Smooth muscle cell (in vitro differentiated cells): ENCODE results near the gene STOX2. TPM values are rescaled to one million over a fixed set of nuclear protein-coding genes. Genes with fewer than 3 reads are reported as not detected.
"Not testable (repeated sequence)": the region's sequence is repeated elsewhere in the genome, so short reads cannot be mapped to it uniquely, and the experiment has no call there.

Experiments
- DNase-seq: peaks from one replicate; lab custom pipeline; 2025; ENCODE audit not compliant: unreplicated experiment; lab: John Stamatoyannopoulos, UW
- H2AFZ ChIP-seq: fragments of 200-600 bp; sonication (generic); 2 replicates; pipeline ENCODE4 v1.6.0; 2016; ENCODE audit warnings: antibody characterized with exemption, low read depth, mild to moderate bottlenecking
- H3F3A ChIP-seq: fragments of 200-600 bp; sonication (generic); 2 replicates; pipeline ENCODE4 v1.6.0; 2017; ENCODE audit warnings: antibody characterized with exemption, low read depth
- H3K27ac ChIP-seq: fragments of 200-600 bp; sonication (generic); 2 replicates; pipeline ENCODE4 v1.5.1; 2016; ENCODE audit warnings: low read depth, mild to moderate bottlenecking
- H3K27me3 ChIP-seq: fragments of 200-600 bp; sonication (generic); 2 replicates; pipeline ENCODE4 v1.6.1; 2016; ENCODE audit warnings: low read depth, mild to moderate bottlenecking
- H3K36me3 ChIP-seq: fragments of 200-600 bp; sonication (generic); 2 replicates; pipeline ENCODE4 v1.5.1; 2016; ENCODE audit warnings: low read depth
- H3K4me1 ChIP-seq: fragments of 200-600 bp; sonication (generic); 2 replicates; pipeline ENCODE4 v1.5.1; 2016; ENCODE audit warnings: low read depth
- H3K4me2 ChIP-seq: fragments of 200-600 bp; sonication (generic); 2 replicates; pipeline ENCODE4 v1.6.0; 2016; ENCODE audit warnings: mild to moderate bottlenecking
- H3K4me3 ChIP-seq: fragments of 200-600 bp; sonication (generic); 2 replicates; pipeline ENCODE4 v1.5.1; 2016; ENCODE audit warnings: mild to moderate bottlenecking
- H3K79me2 ChIP-seq: fragments of 200-600 bp; sonication (generic); 2 replicates; pipeline ENCODE4 v1.6.0; 2016; ENCODE audit warnings: low read depth, mild to moderate bottlenecking
- H3K9ac ChIP-seq: fragments of 200-600 bp; sonication (generic); 2 replicates; pipeline ENCODE4 v1.6.0; 2016; ENCODE audit warnings: low read depth
- H3K9me3 ChIP-seq: fragments of 200-600 bp; sonication (generic); replicated peaks from 2 replicates; pipeline ENCODE4 v1.5.1; 2016; ENCODE audit warnings: low read depth
- H4K20me1 ChIP-seq: fragments of 200-600 bp; sonication (generic); 2 replicates; pipeline ENCODE4 v1.6.0; 2016; ENCODE audit warnings: low read depth
- WGBS: methylation state at CpG from one replicate; pipeline ENCODE4 v1.1.7; 2016; ENCODE audit warnings: low lambda C conversion rate; 5-methylcytosine and 5-hydroxymethylcytosine counted together
- polyA plus RNA-seq: library from polyadenylated mRNA; unstranded; fragments of >200 nt; fragmentation: Nextera tagmentation; extraction: Ambion mirVana; gene quantifications from 2 replicates; pipeline ENCODE4 v1.2.1, GENCODE V29; 2016
- total RNA-seq: library from RNA; depleted of rRNA; stranded (reverse); fragments of >200 nt; gene quantifications from 2 replicates; pipeline ENCODE4 v1.2.3, GENCODE V29; 2014
- TF ChIP-seq, protein P1 (sequence below): fragments of 200-600 bp; sonication (generic); IDR thresholded peaks from 2 replicates; pipeline ENCODE4 v1.5.1; 2017; ENCODE audit warnings: borderline replicate concordance, mild to moderate bottlenecking, antibody characterized with exemption; ENCODE audit not compliant: insufficient read depth, poor library complexity, severe bottlenecking

Gene STOX2
- total and polyA plus RNA-seq, 2 experiments from 2014 or later, result 1.3 to 4.2 TPM

DNA sequence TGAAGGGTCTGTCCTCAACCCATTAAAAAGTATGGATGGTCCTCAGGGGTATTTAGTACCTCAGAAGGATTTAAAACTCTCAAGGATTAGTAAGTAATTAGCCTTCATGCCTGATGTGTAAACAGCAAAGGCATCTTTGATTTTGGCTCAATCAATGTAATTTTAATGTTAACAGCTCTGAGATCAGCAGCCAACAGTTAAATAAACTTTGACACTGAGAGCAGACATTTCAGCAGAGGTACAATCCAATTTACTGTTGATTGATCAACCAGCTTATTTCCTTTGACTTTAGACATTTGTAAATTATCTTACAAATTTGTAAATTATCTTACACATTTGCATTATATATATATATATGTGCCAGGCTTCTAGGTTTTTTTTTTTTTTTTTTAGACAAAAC is 36.9 kb downstream of the STOX2 start:
- no peaks in the 10 kb centered on the region for H4K20me1 ChIP-seq
- no peak overlapping the region for H3K27ac ChIP-seq
- H3K36me3 ChIP-seq, result no peaks in the 10 kb centered on the region
- H3K4me3 ChIP-seq, result no peak overlapping the region
- no peaks in the 10 kb centered on the region for H3K9me3 ChIP-seq
- H3K4me2 ChIP-seq, result no peak overlapping the region
- H3K4me1 ChIP-seq, result peaks cover 10% of the 10 kb centered on the region
- H3K79me2 ChIP-seq, result no peaks in the 10 kb centered on the region
- H3F3A ChIP-seq, result no peaks in the 10 kb centered on the region
- no peak overlapping the region for H3K9ac ChIP-seq
- no peaks in the 10 kb centered on the region for H3K27me3 ChIP-seq
- TF ChIP-seq, protein P1, sequence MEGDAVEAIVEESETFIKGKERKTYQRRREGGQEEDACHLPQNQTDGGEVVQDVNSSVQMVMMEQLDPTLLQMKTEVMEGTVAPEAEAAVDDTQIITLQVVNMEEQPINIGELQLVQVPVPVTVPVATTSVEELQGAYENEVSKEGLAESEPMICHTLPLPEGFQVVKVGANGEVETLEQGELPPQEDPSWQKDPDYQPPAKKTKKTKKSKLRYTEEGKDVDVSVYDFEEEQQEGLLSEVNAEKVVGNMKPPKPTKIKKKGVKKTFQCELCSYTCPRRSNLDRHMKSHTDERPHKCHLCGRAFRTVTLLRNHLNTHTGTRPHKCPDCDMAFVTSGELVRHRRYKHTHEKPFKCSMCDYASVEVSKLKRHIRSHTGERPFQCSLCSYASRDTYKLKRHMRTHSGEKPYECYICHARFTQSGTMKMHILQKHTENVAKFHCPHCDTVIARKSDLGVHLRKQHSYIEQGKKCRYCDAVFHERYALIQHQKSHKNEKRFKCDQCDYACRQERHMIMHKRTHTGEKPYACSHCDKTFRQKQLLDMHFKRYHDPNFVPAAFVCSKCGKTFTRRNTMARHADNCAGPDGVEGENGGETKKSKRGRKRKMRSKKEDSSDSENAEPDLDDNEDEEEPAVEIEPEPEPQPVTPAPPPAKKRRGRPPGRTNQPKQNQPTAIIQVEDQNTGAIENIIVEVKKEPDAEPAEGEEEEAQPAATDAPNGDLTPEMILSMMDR, result no peak
- no peak overlapping the region for H2AFZ ChIP-seq
- DNase-seq, result no peak

DNA sequence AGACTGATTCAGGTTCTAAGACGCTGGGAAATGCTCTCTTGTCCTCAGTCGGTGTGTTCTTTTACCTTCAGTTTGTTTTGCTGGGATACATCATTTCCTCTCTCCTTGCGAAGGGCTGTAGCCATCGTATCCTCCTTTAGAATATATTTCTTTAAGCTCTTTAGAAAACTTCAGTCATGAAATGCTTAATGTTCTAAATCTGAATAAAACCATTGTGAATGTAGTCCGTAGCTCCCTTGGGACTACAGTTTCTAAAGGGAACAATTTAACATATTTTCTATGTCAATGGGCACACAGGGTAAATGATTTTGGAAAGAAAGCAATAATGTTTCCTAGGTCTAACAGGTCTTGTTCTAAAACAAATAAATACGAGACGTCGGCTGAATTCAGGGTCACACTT is 40.6 kb downstream of the STOX2 start:
- H3K36me3 ChIP-seq, result no peaks in the 10 kb centered on the region
- DNase-seq, result no peak
- H3K9me3 ChIP-seq, result no peaks in the 10 kb centered on the region
- TF ChIP-seq, protein P1, result no peak
- no peaks in the 10 kb centered on the region for H4K20me1 ChIP-seq
- H3K4me3 ChIP-seq, result no peak overlapping the region
- no peaks in the 10 kb centered on the region for H3K79me2 ChIP-seq
- no peak overlapping the region for H3K4me2 ChIP-seq
- H3F3A ChIP-seq, result no peaks in the 10 kb centered on the region
- no peak overlapping the region for H3K27ac ChIP-seq
- H3K4me1 ChIP-seq, result peaks cover 10% of the 10 kb centered on the region
- no peaks in the 10 kb centered on the region for H3K27me3 ChIP-seq
- H3K9ac ChIP-seq, result no peak overlapping the region
- H2AFZ ChIP-seq, result no peak overlapping the region
- 91% methylated on average over 8 of the region's 8 CpGs for WGBS

DNA sequence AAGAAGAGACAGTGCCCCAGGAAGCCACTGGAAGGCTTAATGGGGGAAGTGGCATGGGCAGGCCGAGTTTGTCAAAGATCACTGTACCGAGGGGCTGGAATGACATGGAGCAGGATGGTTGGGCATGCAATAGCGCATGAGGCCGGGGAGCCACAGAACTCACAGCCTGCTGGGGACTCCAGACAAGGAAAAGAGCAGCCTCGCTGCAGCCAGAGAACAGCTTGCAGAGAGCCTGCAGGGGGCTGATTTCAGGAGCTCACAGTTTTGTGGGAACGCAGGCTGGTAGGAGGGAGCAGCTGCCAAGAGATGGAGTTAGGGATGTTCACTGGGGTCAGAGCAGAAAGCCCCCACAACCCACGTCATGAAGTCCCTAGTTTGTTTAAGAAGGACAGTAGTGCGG is 45.4 kb downstream of the STOX2 start:
- Histone ChIP-seq H3K9ac (no peak overlapping the region), H3F3A (no peaks in the 10 kb centered on the region), H3K4me1 (peaks cover 8% of the 10 kb centered on the region), H3K4me3 (no peak overlapping the region), H4K20me1 (no peaks in the 10 kb centered on the region), H2AFZ (no peak overlapping the region), H3K36me3 (no peaks in the 10 kb centered on the region), H3K79me2 (no peaks in the 10 kb centered on the region), H3K9me3 (no peaks in the 10 kb centered on the region), H3K27me3 (no peaks in the 10 kb centered on the region), H3K27ac (no peak overlapping the region), H3K4me2 (no peak overlapping the region)
- DNase-seq, result no peak
- WGBS, result 91% methylated on average over 8 of the region's 8 CpGs
- TF ChIP-seq, protein P1, result no peak

DNA sequence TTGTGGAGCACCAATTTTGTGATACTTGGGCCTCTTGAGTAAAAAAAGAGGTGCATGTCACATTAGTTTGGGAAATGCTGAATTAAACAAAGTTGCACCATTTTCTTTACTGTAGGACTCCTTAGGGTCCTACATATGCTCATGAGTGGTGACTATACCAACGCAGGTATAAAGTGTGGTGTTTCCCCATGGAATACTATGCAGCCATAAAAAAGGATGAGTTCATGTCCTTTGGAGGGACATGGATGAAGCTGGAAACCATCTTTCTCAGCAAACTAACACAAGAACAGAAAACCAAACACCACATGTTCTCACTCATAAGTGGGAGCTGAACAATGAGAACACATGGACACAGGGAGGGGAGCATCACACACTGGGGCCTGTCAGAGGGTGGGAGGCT is 47.5 kb downstream of the STOX2 start:
- H3K4me3 ChIP-seq, H3K4me2 ChIP-seq, H3K79me2 ChIP-seq, H3K36me3 ChIP-seq, H3K4me1 ChIP-seq, H4K20me1 ChIP-seq, H3K27ac ChIP-seq, H3K9ac ChIP-seq, H3K27me3 ChIP-seq, DNase-seq, H3F3A ChIP-seq, H2AFZ ChIP-seq, H3K9me3 ChIP-seq: not testable (repeated sequence)
- WGBS, result 93% methylated on average over 1 of the region's 1 CpG
